HG03460 (cell line): ENCODE data around the gene MAN2C1.
"Not testable (repeated sequence)": the region's sequence is repeated elsewhere in the genome, so short reads cannot be mapped to it uniquely, and the experiment has no call there.

Experiments
- ATAC-seq: cut with Tn5 transposase; IDR thresholded peaks from one replicate; pipeline ENCODE4 v1.9.1; 2021; ENCODE audit not compliant: unreplicated experiment

MAN2C1 gene

DNA sequence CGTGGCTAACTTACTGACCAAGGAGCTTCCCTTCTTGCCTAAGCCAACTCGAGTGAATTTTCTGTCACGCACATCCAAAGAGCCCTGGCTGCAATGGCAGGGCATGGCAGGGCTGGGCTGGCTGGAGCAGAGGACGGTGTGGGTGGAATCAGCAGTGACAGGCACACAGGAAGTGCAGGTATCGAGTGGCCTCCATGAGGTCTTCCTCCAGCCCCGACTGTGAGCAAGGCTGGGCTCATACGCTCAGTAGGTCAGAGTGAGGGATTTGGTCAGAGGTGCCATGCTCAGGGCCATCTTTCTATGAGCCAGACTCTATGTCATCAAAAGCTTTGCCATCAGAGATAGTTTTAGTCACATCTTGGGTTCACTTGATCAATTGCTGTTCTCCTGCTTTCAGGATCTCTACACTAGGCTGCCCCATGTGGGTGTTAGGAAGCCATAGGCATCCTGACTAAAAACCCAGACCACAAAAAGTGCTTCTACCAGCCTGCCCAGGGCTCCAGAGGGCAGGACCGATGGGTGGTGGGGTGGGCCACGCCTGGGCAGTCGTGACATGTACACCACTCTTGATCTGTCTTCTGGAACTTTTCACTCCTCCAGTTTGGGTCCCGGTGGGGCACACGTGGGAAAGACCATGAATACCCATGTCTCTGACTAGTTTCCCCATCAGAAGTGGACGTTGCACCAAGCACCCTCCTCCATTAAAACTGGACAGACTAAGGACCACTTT lies 55.1 kb downstream of the MAN2C1 start:
- ATAC-seq = no peak

DNA sequence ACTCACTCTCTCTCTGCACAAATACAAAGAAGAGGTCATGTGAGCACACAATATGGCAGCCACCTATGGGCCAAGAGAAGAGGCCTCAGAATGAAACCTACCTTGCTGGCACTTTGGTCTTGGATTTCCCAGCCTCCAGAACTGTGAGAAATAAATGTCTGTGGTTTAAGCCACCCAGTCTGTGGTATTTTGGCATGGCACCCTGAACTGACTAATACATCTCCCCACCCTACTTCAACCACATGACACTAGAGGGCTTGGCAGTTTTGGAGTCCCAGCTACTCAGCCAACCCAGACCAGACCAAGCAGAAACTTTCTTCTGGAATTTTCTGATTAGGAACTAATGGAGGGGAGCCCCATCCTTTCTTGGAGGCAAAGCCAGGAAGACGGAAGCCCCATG lies 55.9 kb downstream of the MAN2C1 start:
- not testable (repeated sequence) for ATAC-seq

DNA sequence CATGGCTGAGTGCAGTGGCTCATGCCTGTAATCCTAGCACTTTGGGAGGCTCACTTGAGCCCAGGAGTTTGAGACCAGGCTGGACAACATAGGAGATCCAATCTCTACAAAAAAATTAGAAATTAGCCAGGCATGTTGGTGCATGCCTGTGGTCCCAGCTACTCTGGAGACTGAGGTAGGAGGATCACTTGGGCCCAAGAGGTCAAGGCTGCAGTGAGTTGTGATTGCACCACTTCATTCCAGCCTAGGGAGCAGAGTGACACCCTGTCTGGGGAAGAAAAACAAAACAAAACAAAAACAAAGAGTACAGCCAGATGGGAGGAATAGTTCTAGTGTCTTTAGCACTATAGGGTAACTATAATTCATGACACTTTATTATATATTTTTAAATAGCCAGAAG lies 58.7 kb downstream of the MAN2C1 start:
- no peak for ATAC-seq

DNA sequence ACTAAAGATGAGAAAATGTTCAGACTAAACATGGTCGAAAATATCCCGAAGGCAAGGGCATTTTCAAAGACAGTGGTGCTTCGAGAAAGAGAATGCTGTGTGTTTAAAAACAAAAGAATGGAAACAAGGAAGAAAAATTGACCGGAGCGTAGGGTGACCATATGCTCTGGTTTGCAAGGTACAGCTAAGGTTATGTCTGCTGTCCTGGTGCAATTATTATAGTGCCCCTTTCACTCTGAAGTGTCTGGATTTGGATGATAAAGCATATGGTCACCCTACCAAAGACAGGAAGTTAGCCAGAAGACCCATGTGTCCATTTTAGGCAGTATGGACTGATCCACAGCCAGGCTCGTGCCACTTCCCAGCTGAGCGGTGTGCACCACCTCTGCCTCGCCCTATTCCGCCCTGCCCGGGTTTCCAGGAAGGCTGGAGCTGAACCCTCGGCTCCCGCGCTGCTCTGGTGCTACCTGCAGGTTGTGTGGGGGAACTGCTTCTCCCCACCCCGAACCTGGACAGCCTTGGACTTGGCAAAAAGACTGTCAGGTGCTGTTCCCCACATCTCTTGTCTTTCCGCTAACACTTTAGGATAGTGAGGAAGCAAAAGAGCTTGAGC lies 60.5 kb downstream of the MAN2C1 start:
- ATAC-seq = no peak

DNA sequence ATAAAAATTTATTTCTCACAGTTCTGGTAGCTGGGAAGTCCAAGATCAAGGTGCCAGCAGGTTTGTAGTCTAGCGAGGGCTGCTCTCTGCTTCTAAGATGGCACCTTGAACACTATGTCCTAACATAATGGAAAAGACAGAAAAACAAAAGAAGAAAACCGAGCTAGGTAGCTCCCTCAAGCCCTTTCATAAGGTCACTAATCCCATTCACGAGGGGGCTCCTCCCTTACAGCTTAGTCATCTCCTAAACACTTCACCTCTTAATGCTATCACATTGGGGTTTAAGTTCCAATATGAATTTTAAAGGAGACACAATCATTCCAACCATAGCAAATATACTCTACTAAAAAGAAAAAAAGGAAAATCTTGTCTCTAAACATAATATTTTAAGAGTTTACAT lies 62.2 kb downstream of the MAN2C1 start:
- no peak for ATAC-seq
